ENCODE measurements around the gene ETFA. TPM values are rescaled to one million over a fixed set of nuclear protein-coding genes. Genes with fewer than 3 reads are reported as not detected.

Gene ETFA
- total and polyA plus RNA-seq, 2 of the 8 experiments (the other 6 are each of a cell fraction or from before 2014, with no cell fraction given): 60.9 to 90.0 TPM

DNA sequence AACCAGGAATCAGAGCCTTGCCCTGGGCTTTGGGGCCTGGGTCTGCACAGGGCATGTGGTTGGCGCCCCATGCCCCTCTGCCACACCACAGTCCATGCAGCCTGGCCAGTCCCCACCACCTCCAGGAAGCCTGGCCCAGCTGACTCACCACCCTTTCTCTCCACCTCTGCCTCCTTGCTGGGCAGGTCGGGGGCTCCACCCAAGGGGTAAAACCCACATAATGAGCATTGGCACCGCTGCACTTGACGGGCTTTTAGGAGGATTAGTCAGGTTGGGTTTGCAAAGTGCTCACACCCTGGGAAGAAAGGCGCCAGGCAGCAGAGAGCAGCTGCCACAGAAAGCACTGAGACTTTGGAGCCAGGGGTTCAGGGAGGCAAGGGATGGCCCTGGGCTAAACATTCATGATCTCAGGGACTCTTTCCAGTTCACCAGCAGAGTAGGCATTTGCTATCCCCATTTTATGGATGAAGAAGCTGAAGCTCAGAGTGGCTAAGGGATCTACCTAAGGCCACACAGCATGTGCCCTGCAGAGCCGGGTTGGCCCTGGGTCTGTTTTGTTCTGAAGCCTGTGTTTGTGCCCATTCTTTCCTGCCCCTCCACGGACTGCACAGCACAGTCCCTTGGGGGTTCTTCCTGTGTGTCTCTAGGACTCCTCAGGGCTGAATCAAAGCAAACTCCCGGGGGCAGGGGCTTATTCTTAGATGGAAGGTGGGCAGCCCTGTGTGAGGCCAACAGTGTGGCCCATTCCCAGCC, 113.4 kb downstream of the ETFA start:
- FAIRE-seq (no peak), DNase-seq (ENCODE audit: low read depth in 1 of 2, low spot score in 2 of 2) (no peak)
- Histone ChIP-seq H3K4me1 (replicated peaks in 1 of 4; ENCODE audit: control insufficient read depth in 3 of 4, insufficient read depth in 4 of 4, low read length in 3 of 4) (peaks cover 0 to 20% (median 6%) of the 10 kb centered on the region in 4 experiments; a peak in 4 of 7 replicates), H3K14ac (ENCODE audit: insufficient read length) (no peak overlapping the region), H3K4ac (replicated peaks; ENCODE audit: insufficient read length, low read depth, low read length) (no peak overlapping the region), H2BK5ac (ENCODE audit: low read depth, low read length) (no peak overlapping the region), H2BK20ac (ENCODE audit: low read length) (no peak overlapping the region), H3K4me2 (ENCODE audit: insufficient read depth in 1 of 2, low read depth in 2 of 2, low read length in 2 of 2) (no peak overlapping the region), H3K36me3 (ENCODE audit: control insufficient read depth in 2 of 4, insufficient read depth in 4 of 4, low read length in 3 of 4) (no peaks in the 10 kb centered on the region), H4K5ac (ENCODE audit: insufficient read length, low read depth, low read length) (no peak overlapping the region), H2BK120ac (replicated peaks; ENCODE audit: low read depth, low read length) (no peak overlapping the region), H2AK5ac (ENCODE audit: low read depth, low read length) (no peak overlapping the region), H3K18ac (ENCODE audit: extremely low read depth, low read length) (no peak overlapping the region), H2BK12ac (ENCODE audit: low read depth, low read length) (no peak overlapping the region), H3K27ac (ENCODE audit: low read depth, low read length) (no peak overlapping the region), H3K23ac (ENCODE audit: insufficient read length) (no peak overlapping the region), H4K20me1 (replicated peaks in 1 of 2; ENCODE audit: control insufficient read depth in 1 of 2, insufficient read depth in 2 of 2, low read length in 2 of 2) (no peaks in the 10 kb centered on the region), H3K79me2 (ENCODE audit: control insufficient read depth in 1 of 2, insufficient read depth in 2 of 2, low read length in 2 of 2) (no peaks in the 10 kb centered on the region), H3K79me1 (ENCODE audit: low read depth, low read length) (no peaks in the 10 kb centered on the region), H3K4me3 (ENCODE audit: extremely low read depth in 1 of 4, insufficient read depth in 2 of 4, low read depth in 3 of 4, low read length in 4 of 4) (no peak overlapping the region), H4K91ac (replicated peaks; ENCODE audit: insufficient read length, low read length) (no peak overlapping the region), H3K9ac (replicated peaks in 1 of 4; ENCODE audit: extremely low read depth in 1 of 4, low read depth in 3 of 4, low read length in 3 of 4) (no peak overlapping the region), H3K56ac (replicated peaks; ENCODE audit: insufficient read length, low read depth, low read length) (no peak overlapping the region), H3K27me3 (replicated peaks in 1 of 4; ENCODE audit: control insufficient read depth in 3 of 4, extremely low read depth in 1 of 4, insufficient read depth in 3 of 4, low read length in 3 of 4) (no peaks in the 10 kb centered on the region; a peak in 1 of 7 replicates), H2BK15ac (ENCODE audit: low read length) (no peak overlapping the region), H2AFZ (ENCODE audit: low read length) (no peak overlapping the region), H4K8ac (ENCODE audit: extremely low read depth, insufficient read depth, low read length) (no peak overlapping the region; the same call in 1 of the 2 replicates), H3K23me2 (ENCODE audit: low read depth, low read length) (no peaks in the 10 kb centered on the region), H3K9me3 (ENCODE audit: insufficient read depth in 2 of 2, low read depth in 1 of 2, low read length in 1 of 2) (no peaks in the 10 kb centered on the region)
- CTCF ChIA-PET (ENCODE audit: partially characterized antibody): interaction anchor here (1.2 to 9.1 kb wide), 5 partner anchors 12 to 136 kb away, joined by 3 to 130 read pairs (median 6); partner anchors contain the start of gene ISL2
- 78% methylated on average over 8 of the region's 8 CpGs; no CpG with 5 or more reads in 1 of the 2 experiments for WGBS, 2 experiments (ENCODE audit: extremely low coverage in 1 of 2, insufficient coverage in 1 of 2, insufficient read length in 1 of 2, insufficient replicate concordance in 2 of 2, low coverage in 1 of 2, low lambda C conversion rate in 2 of 2, missing lambda C conversion rate in 1 of 2)
- POLR2A ChIA-PET (ENCODE audit: partially characterized antibody): no interaction called here
- TF ChIP-seq KDM1A (IDR thresholded peaks at IDR 0.05; ENCODE audit: borderline replicate concordance, low read length): 0 out of 2 replicates have a peak, but pooled peaks have one; percentile 39
- no peak for TF ChIP-seq TEAD4 (IDR thresholded peaks at IDR 0.05; ENCODE audit: low read depth, low read length)

Data from H1 (cell line).